ENCODE measurements around the gene CPTP. TPM values are rescaled to one million over a fixed set of nuclear protein-coding genes. Genes with fewer than 3 reads are reported as not detected.

Gene CPTP
- total RNA-seq, 1 donor from 2014 or later, result 1.0 TPM

DNA sequence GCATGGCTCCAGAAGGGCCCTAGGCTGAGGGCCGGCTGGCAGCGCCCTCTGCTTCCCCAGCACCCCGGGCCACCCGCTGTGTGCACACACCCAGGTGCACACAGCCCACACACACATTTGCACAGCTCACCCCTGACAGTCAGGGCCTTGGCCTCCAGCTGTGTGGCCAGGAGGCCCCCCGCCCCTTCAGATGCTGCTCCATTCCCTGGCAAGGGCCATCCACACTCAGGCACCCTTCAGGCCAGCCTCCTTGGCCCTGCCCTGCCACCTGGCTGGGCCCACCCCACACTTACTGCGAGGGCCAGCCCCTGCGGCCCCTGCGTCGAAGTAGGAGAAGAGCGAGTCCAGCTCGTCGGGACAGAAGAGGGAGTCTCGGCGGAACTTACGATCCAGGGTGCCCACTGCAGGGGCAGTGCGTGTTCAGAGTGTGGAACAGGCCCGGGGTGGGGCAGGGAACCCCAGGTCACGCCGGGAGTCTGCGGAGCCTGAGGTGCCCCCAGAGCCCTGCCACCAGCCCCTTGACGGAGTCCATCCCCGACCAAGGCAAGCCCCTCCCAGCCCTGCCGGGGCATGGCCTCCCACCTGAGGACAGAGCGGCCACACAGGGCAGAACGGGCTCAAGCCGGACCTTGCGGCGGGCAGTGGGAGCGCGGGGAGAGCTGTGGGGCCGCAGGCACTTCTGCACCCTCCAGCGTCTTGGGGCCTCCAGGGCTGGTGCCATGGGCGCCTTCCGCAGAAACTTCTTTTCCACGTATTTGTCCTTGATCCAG is 29.3 kb upstream of the CPTP start:
- Histone ChIP-seq H3K79me2 (ENCODE audit: low read depth) (no peaks in the 10 kb centered on the region), H3K9ac (no peak overlapping the region), H4K20me1 (ENCODE audit: low read depth) (peaks cover 27% of the 10 kb centered on the region), H3F3A (ENCODE audit: low read depth) (no peaks in the 10 kb centered on the region), H3K27ac (no peak overlapping the region), H3K4me2 (no peak overlapping the region), H3K36me3 (no peaks in the 10 kb centered on the region), H3K4me3 (no peak overlapping the region), H3K9me3 (ENCODE audit: low read depth) (no peaks in the 10 kb centered on the region), H3K4me1 (no peaks in the 10 kb centered on the region), H3K27me3 (no peaks in the 10 kb centered on the region), H2AFZ (replicated peaks) (no peak overlapping the region)
- no peak overlapping the region for H3K4me3 Mint-ChIP-seq
- no peaks in the 10 kb centered on the region for H3K9me3 Mint-ChIP-seq
- no peaks in the 10 kb centered on the region for H3K4me1 Mint-ChIP-seq
- H3K27me3 Mint-ChIP-seq (ENCODE audit: insufficient read depth, low read depth), result no peaks in the 10 kb centered on the region
- DNase-seq (ENCODE audit: low spot score), result no peak
- no peak for TF ChIP-seq CTCF (IDR thresholded peaks at IDR 0.05)
- no peak for TF ChIP-seq EZH2 (IDR thresholded peaks at IDR 0.05)
- no peak for TF ChIP-seq EZH2phosphoT487 (IDR thresholded peaks at IDR 0.05)
- H3K36me3 Mint-ChIP-seq, result no peaks in the 10 kb centered on the region
- no peak overlapping the region for H3K27ac Mint-ChIP-seq

GRCh38 chr1:1296070-1297061 is 28.2 kb upstream of the CPTP start:
- no peaks in the 10 kb centered on the region for H3F3A ChIP-seq (ENCODE audit: low read depth)
- no peaks in the 10 kb centered on the region for H3K36me3 ChIP-seq
- H3K4me3 ChIP-seq, result no peak overlapping the region
- no peaks in the 10 kb centered on the region for H3K9me3 ChIP-seq (ENCODE audit: low read depth)
- no peaks in the 10 kb centered on the region for H3K4me1 ChIP-seq
- H3K36me3 Mint-ChIP-seq, result no peaks in the 10 kb centered on the region
- TF ChIP-seq EZH2 (IDR thresholded peaks at IDR 0.05) (no peak), EZH2phosphoT487 (IDR thresholded peaks at IDR 0.05) (no peak), CTCF (IDR thresholded peaks at IDR 0.05) (no peak)
- no peaks in the 10 kb centered on the region for H3K9me3 Mint-ChIP-seq
- H3K27me3 Mint-ChIP-seq (ENCODE audit: insufficient read depth, low read depth), result no peaks in the 10 kb centered on the region
- H3K4me1 Mint-ChIP-seq, result no peaks in the 10 kb centered on the region
- H3K4me2 ChIP-seq, result no peak overlapping the region
- no peak overlapping the region for H3K27ac Mint-ChIP-seq
- peaks cover 34% of the 10 kb centered on the region for H4K20me1 ChIP-seq (ENCODE audit: low read depth)
- no peak overlapping the region for H3K27ac ChIP-seq
- H3K27me3 ChIP-seq, result no peaks in the 10 kb centered on the region
- DNase-seq (ENCODE audit: low spot score), result no peak
- no peaks in the 10 kb centered on the region for H3K79me2 ChIP-seq (ENCODE audit: low read depth)
- no peak overlapping the region for H2AFZ ChIP-seq (replicated peaks)
- H3K9ac ChIP-seq, result no peak overlapping the region
- H3K4me3 Mint-ChIP-seq, result no peak overlapping the region

DNA sequence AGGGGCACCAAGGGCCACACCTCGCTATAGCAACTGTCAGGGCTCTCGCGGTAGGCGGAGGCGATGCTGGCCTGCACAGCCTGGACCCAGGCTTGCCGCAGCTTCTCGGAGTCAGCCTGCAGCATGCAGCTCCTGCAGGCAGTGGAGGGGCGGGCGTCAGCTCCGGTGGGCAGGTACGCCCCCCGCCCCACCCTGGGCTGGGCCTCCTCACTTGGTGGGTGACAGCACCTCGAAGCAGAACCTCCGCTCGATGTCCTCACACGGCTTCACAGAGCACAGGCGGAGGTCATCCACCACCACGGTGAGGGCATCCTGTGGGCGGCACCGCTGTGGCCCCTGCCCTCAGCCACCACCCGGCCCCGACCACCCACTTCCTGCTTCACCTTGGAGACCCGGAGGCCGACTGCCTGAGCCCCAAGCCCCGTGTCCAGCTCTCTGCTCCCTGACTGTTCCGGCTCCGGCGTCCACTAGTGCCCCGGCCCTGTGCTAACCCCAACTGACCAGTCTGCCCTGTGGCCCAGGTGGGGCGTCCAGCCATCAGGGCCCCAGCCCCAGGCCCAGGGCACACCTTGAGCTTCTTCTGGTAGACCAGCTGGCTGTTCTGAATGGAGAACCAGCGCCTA is 26.7 kb upstream of the CPTP start:
- Histone ChIP-seq H3K79me2 (ENCODE audit: low read depth) (no peaks in the 10 kb centered on the region), H2AFZ (replicated peaks) (no peak overlapping the region), H3K9me3 (ENCODE audit: low read depth) (no peaks in the 10 kb centered on the region), H4K20me1 (ENCODE audit: low read depth) (peaks cover 38% of the 10 kb centered on the region), H3K4me2 (no peak overlapping the region), H3K9ac (no peak overlapping the region), H3F3A (ENCODE audit: low read depth) (no peaks in the 10 kb centered on the region), H3K27ac (no peak overlapping the region), H3K4me3 (no peak overlapping the region), H3K27me3 (no peaks in the 10 kb centered on the region), H3K4me1 (no peaks in the 10 kb centered on the region), H3K36me3 (no peaks in the 10 kb centered on the region)
- H3K27me3 Mint-ChIP-seq (ENCODE audit: insufficient read depth, low read depth), result no peaks in the 10 kb centered on the region
- no peak overlapping the region for H3K27ac Mint-ChIP-seq
- TF ChIP-seq CTCF (IDR thresholded peaks at IDR 0.05), result no peak
- no peak for TF ChIP-seq EZH2 (IDR thresholded peaks at IDR 0.05)
- no peak for TF ChIP-seq EZH2phosphoT487 (IDR thresholded peaks at IDR 0.05)
- DNase-seq (ENCODE audit: low spot score), result no peak
- no peak overlapping the region for H3K4me3 Mint-ChIP-seq
- no peaks in the 10 kb centered on the region for H3K36me3 Mint-ChIP-seq
- no peaks in the 10 kb centered on the region for H3K4me1 Mint-ChIP-seq
- no peaks in the 10 kb centered on the region for H3K9me3 Mint-ChIP-seq

Measured in neural progenitor cell (in vitro differentiated cells).